Type B pancreatic cell (in vitro differentiated cells): Measurements from ENCODE around the gene NXN. TPM values are rescaled to one million over a fixed set of nuclear protein-coding genes. Genes with fewer than 3 reads are reported as not detected.

Source experiments
- DNase-seq: peaks from one replicate; pipeline ENCODE4 v3.0.0; 2021; ENCODE audit warnings: mixed read lengths; ENCODE audit not compliant: unreplicated experiment; ENCODE audit errors: extremely low spot score
- H3K27ac Mint-ChIP-seq: 2 replicates; pipeline ENCODE4 v1.8.0; 2021; ENCODE audit warnings: mild to moderate bottlenecking, mixed read lengths
- H3K27me3 Mint-ChIP-seq: 2 replicates; pipeline ENCODE4 v1.8.0; 2021; ENCODE audit warnings: mixed read lengths
- H3K36me3 Mint-ChIP-seq: 2 replicates; pipeline ENCODE4 v1.8.0; 2021; ENCODE audit warnings: mixed read lengths
- H3K4me1 Mint-ChIP-seq: one replicate; pipeline ENCODE4 v1.8.0; 2021; ENCODE audit warnings: mixed read lengths; ENCODE audit not compliant: unreplicated experiment
- H3K4me3 Mint-ChIP-seq: 2 replicates; pipeline ENCODE4 v1.8.0; 2021; ENCODE audit warnings: mild to moderate bottlenecking, mixed read lengths
- H3K9me3 Mint-ChIP-seq: 2 replicates; pipeline ENCODE4 v1.8.0; 2021; ENCODE audit warnings: mixed read lengths
- CTCF ChIP-seq: fragments of 200-600 bp; sonication (generic); conservative IDR thresholded peaks from 2 replicates; pipeline ENCODE4 v1.5.0; 2021; ENCODE audit warnings: antibody characterized with exemption, mild to moderate bottlenecking
- total RNA-seq: library from RNA; stranded (reverse); gene quantifications from 2 replicates; pipeline ENCODE4 v1.2.1, GENCODE V29; 2021; ENCODE audit warnings: low replicate concordance

NXN gene
- total RNA-seq, 1 donor from 2014 or later = 68.0 TPM

- H3K27me3 Mint-ChIP-seq = no peaks in the 10 kb centered on the region
- peak overlapping the region; percentile 31 for H3K27ac Mint-ChIP-seq
- peaks cover 6% of the 10 kb centered on the region for H3K4me1 Mint-ChIP-seq
- H3K36me3 Mint-ChIP-seq = peaks cover 3% of the 10 kb centered on the region
- H3K4me3 Mint-ChIP-seq = no peak overlapping the region
- H3K9me3 Mint-ChIP-seq = no peaks in the 10 kb centered on the region
- no peak for DNase-seq
- no peak for TF ChIP-seq CTCF
Measured at GRCh38 chr17:800446-801242, 178.9 kb downstream of the NXN start.

- Mint-ChIP-seq H3K4me1 (peaks cover 15% of the 10 kb centered on the region), H3K27me3 (no peaks in the 10 kb centered on the region), H3K27ac (peak overlapping the region; percentile 21), H3K9me3 (no peaks in the 10 kb centered on the region), H3K4me3 (no peak overlapping the region), H3K36me3 (peaks cover 3% of the 10 kb centered on the region)
- no peak for TF ChIP-seq CTCF
- no peak for DNase-seq
Measured at GRCh38 chr17:799261-799660, 180.3 kb downstream of the NXN start.

DNA sequence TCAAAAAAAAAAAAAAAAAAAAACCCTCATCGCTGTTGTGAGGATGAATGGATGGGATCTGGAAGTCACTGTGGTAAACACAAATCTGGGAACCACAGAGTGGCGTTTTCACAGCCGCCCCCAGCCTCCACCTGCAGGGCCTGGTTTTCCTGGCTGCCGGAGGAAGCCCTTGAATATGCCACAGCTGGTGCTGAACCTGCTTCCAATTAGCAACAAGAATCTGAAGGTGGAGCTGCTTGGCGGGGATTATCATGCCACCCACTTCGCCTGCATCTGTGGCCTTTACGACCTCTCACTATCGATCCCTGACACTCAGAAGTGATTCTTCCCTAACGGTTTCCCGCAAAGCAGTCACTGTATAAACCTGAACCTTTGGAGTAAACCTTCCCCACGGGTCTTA lies 181.3 kb downstream of the NXN start:
- no peak overlapping the region for H3K27ac Mint-ChIP-seq
- no peak for TF ChIP-seq CTCF
- H3K4me1 Mint-ChIP-seq = peaks cover 15% of the 10 kb centered on the region
- no peaks in the 10 kb centered on the region for H3K9me3 Mint-ChIP-seq
- no peak for DNase-seq
- H3K27me3 Mint-ChIP-seq = no peaks in the 10 kb centered on the region
- H3K4me3 Mint-ChIP-seq = no peak overlapping the region
- peaks cover 3% of the 10 kb centered on the region for H3K36me3 Mint-ChIP-seq

DNA sequence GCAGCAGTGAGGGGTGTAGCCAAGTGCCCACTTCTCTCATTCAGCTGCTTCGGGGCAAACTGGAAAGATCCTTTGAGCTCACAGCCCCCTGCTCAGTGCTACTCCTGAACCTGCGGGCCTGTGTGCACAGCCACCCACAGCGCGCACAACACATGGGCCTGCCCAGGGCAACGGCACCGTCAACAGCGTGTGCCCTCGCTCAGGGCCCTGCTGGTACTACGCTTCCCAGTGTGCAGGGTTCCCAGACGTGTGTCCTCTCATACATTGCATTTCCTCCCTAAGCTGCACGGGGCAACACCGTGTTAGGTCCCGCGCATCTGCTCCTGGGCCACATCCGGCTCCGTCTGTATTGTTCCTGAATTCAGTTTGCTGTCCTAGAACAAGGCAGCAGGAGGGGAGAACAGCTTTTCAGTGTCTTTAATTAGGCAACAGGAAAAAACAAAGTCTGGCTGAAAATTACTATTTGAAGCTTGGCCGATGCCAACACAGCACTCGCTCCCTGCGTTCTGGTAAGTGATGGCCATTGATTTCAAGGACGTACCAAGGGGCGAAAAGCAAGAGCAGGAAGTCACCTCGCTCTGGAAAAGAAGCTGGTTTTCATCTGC lies 182.2 kb downstream of the NXN start:
- Mint-ChIP-seq H3K9me3 (no peaks in the 10 kb centered on the region), H3K4me1 (peaks cover 15% of the 10 kb centered on the region), H3K4me3 (no peak overlapping the region), H3K36me3 (peaks cover 3% of the 10 kb centered on the region), H3K27me3 (no peaks in the 10 kb centered on the region), H3K27ac (no peak overlapping the region)
- TF ChIP-seq CTCF = no peak
- no peak for DNase-seq

GRCh38 chr17:796609-797008 lies 183.0 kb downstream of the NXN start:
- TF ChIP-seq CTCF = no peak
- Mint-ChIP-seq H3K27ac (no peak overlapping the region), H3K9me3 (no peaks in the 10 kb centered on the region), H3K4me3 (no peak overlapping the region), H3K27me3 (no peaks in the 10 kb centered on the region), H3K36me3 (peaks cover 4% of the 10 kb centered on the region), H3K4me1 (peaks cover 15% of the 10 kb centered on the region)
- DNase-seq = no peak
